Activated gamma-delta T cell treated with Interleukin-2 at 50 U/mL for 16 hours (primary cell): ENCODE data around the gene SLF2.

Experiments used
- DNase-seq: peaks from one replicate; pipeline ENCODE4 v3.0.0-alpha.2; 2020

Gene SLF2

DNA sequence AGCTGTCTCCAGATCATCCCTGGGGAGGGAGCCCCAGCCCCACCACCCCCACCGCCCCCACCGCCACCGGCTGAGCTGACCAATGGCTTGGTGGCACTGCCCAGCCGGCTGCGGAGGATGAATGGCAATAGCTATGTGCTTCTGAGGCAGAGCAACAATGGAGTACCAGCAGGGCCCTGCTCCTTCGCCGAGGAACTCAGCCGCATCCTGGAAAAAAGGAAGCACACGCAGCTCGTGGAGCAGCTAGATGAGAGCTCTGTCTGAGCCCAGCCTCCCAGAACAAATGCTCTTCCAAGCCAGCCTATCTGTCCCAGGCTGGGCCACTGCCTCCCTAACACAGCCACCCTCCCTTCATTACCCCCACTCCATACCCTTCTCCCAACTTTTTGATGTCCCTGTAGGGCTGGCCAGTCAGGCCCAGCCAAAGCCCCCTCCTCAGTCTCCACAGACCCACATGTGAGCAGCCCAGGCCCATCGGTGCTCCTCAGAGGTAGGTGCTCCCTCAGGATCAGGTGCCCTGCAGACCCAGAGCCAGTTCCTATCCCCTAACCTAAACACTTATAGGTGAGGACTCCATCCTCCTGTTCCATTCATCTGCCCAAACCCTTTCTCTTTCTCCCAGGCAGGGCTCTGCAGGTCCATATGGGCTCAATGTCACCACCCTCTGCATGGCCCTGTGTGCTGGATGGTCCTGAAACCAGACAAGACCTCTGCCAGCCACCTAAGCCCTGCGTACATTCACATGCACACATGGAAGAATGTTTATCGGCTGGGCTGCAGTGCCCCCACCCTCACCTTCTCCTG is 71.3 kb downstream of the SLF2 start:
- DNase-seq = no peak

DNA sequence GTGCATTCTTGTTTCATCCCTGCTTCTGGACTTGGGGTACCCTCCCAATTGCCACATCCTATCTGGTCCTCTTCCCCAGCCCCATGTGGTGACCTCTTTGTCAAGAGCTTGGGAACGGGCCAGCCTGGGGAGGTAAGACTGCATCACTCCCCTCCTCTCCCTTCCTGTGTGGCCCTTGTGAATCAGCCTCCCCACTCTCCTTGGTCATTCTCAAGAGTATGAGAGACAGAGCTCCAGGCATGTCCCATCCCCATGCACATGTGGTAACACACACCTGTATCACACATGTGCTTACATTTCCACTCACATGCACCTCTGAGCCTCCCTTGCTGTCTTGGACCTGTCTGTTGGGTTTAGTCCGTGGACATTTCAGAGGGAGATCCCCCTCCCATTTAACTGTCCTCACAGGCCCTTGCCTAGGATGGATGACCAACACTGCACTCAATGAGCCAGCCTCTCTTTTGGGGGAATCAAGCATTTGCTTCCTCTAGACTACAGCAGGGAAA is 72.0 kb downstream of the SLF2 start:
- DNase-seq = no peak

DNA sequence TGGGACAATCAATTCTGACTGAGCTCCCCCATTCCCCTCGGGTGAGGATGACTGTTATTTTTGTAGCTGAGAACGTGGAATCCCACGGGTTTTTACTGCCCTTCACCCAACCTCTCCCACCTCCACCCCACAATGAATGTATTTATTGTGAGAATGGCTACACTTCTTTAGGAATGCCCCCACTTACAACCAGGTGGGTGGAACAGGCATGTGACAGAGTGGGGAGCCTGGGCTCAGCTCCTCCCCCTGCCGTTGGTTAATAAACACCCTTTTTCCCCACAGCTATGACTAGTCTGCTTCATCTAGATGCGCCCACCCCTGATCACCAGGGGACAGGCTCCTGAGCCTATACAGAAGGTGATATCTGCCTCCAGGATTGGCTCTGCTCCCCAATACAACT is 72.6 kb downstream of the SLF2 start:
- DNase-seq = no peak

DNA sequence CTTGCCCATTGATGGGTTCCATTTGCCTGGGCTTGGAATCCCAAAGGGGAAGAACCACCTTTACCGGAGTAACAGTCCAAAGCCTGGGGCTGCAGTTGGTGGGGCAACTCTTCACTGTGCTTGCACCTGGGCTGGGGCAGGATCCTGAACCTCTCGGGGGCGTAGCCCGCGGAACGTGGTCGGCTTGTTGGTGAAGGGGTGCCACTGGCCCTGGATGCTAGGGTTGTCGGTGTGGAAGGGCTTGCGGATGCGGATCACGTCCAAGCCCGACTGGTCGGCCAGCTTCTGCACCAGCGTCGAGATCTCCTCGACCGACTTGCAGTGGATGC is 73.8 kb downstream of the SLF2 start:
- DNase-seq = no peak

GRCh38 chr10:100986952-100987684 is 74.4 kb downstream of the SLF2 start, which contains the start of the genes MRPL43 and TWNK:
Gene MRPL43, minus strand, starts transcription at chr10:100987497. Its CDS starts 54 bp downstream, at chr10:100987443.
Gene TWNK, plus strand, starts transcription at chr10:100987543. Its CDS starts 668 bp downstream, at chr10:100988211.
- peak; percentile 83 for DNase-seq

DNA sequence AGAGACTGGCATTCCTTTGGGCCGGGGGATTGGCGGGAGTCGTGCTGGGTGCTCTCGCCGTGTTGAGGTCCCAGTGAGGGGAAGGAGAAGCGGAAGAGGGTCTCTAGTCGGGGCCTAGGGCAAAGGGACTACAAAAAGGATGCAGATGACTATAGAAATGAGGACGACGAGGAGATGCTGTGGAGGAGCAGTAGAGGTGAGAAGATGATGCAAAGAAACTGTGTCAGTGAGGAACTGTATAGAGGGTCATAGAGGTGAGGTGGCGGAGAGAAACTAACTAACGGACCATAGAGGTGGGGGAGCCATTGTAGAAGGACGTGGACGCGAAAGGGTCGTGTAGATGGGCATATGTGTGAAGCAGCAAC is 74.9 kb downstream of the SLF2 start:
- DNase-seq = no peak

GRCh38 chr10:100988166-100988565 is 75.4 kb downstream of the SLF2 start:
- no peak for DNase-seq

- no peak for DNase-seq
These were observed 76.3 kb downstream of the SLF2 start for GRCh38 chr10:100989088-100989487.

DNA sequence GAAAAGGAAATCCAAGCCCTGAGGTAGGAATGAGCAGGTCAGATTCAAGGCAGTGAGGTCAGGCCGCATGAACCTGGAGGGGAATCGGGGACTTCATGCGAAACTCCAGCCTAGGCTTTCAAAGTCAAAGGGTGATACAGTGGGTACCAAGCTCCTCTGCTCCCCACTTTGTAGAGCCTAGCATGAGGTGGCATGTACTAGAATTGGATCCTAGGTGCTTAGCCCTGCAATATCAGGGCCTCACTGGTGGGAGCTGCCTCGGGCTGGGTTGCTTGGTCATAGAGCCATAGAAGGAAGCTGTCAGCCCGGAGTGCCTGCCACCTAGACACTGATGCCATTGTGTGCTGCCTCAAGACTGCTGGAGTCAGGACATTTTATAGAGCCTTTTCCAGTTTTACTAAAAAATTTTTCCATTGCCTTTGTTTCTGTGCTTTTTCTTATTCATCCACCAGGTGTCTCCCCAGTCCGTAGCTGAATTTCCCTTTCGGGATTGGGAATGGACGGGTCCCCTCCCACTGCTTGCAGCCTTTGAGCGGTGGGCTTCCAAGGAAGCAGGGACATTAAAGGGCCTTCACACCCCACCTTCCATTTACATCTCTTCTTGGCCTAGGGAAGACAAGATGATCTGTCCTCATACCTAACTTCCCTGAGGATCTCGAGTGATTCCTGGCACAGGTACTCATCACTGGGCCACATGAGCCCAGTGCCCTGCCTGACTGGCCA is 81.4 kb downstream of the SLF2 start:
- DNase-seq = no peak

- no peak for DNase-seq
These were observed 82.4 kb downstream of the SLF2 start for GRCh38 chr10:100995181-100995580.

DNA sequence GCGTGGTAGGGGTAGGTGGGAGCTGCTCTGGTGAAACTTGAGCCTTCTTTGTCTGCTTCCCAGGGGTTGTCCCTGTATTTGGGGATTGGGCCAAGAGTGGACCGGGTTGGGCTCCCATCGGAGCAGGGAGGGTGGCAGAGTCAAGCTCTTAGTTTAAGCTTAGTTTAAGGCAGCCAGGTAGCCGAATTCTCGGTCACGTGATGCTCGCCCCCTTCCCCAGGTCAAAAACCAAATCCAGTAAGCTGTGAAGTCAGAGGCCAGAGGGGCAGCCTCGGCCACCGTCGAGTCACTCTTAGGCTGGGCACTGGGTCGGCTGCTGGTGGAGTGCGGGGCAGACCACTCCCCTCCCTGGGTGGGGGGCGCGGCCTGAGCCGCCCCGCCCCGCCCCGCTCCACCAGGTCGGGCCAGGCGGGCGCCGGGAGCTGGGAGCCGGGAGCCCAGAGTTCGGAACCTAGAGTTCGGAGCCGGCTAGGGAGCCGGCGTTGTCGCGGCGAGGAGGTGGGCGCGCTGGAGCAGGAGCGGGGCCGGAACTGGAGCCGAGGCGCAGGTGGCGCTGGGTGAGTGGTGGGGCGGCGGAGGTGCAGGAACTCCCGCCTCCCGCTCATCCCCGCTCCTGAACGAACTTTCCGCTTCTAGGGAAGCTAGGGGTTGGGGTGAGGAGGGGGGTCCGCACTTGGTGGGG is 84.1 kb downstream of the SLF2 start:
- peak; percentile 34 for DNase-seq

DNA sequence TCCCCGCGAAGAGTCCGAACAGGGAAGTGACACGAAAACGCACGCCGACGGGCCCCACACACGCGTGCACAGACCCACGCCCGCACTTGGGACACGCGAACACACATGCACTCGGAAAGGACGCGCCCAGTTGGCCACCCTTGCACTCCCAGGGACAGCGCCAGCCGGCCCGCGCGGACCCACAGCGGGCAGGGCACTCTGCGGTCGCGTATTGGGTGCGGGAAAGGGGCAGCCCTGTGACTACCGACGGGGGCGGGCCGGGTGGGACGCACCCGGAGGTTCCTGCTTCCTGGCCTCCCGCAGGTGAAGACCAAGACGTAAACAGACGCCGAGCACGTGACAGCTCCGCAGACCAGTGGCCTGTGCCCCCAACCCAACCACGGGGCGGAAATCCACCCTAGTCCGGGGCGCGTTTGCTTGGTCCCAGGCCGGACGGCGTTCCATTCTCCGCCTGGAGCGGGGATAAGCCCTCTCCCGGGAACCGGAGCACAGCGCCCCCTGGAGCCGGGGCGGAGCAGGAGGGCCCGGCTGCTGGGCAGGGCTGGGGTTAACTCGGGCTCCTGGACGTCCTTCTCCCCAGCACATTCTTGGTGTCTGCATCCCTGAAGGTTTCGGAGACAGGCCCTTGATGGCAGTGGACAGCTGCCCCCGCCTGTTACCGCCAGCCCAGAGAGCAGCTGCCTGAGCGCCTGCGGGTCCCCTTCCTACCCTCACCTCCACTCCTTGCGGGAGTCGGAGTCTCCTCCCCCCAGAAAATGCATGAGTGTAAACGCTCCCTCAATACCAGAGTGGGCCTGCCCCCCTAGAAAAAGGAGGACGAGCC is 84.8 kb downstream of the SLF2 start:
- DNase-seq = peak; percentile 62

- peak; percentile 51 for DNase-seq
These were observed 85.6 kb downstream of the SLF2 start for GRCh38 chr10:100998183-100998990.

- DNase-seq = peak; percentile 75
These were observed 86.4 kb downstream of the SLF2 start for GRCh38 chr10:100998991-100999741.

GRCh38 chr10:100999742-101000126 is 87.0 kb downstream of the SLF2 start, which contains the start of gene LZTS2:
Gene LZTS2, plus strand, starts transcription at chr10:100999808. Its CDS starts 2,731 bp downstream, at chr10:101002539.
- no peak for DNase-seq

GRCh38 chr10:101000127-101000914 is 87.6 kb downstream of the SLF2 start:
- no peak for DNase-seq

DNA sequence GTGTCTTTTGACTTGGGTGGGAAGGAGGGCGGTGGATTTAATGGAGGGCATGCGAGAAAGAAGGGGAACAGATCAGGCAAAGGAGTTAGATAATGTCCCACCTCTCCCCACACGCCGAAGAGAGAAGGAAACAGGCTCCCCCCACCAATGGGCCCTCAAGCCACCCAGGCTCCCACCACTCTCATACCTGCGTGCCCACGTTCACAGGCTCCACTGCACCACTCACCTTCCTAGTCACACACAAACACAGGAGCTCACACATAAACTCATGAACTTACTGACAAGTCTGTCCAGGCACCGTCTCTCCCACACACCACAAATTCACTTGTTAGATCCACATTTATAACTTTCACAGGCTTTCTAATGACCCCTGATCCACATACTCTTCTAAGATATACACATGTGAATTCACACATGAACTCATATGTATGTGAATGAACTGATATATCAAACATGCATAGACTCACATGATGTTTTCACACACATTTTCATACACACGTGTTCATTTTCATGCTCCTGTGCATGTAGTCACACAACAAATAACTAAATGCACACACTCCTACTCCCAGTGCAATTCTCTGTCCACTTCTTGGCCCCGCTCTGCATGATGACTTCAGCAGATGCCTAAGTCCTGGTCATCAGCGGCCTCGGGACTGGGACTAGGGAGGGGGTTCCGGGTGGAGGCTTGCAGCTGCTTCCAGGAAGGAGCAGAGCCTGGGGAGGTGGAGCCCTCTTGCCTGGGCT is 88.3 kb downstream of the SLF2 start:
- no peak for DNase-seq

GRCh38 chr10:101001659-101002035 is 88.9 kb downstream of the SLF2 start:
- DNase-seq = no peak

GRCh38 chr10:101002456-101002855 is 89.7 kb downstream of the SLF2 start:
- no peak for DNase-seq
